NB4 (cell line): ENCODE results near the gene MTMR1.

Source experiments
- DNase-seq: peaks from one replicate; pipeline ENCODE4 v3.0.0; 2010; ENCODE audit warnings: low read depth
- H3K4me3 ChIP-seq: one replicate; pipeline ENCODE4 v1.5.1; 2011; ENCODE audit warnings: mild to moderate bottlenecking, low read depth, low read length, moderate library complexity
- CTCF ChIP-seq: IDR thresholded peaks from one replicate; pipeline ENCODE4 v1.5.1; 2012; ENCODE audit warnings: low read depth, low read length
- MAX ChIP-seq: IDR thresholded peaks from 2 replicates; pipeline ENCODE4 v1.6.1; 2011; ENCODE audit warnings: low read depth, low read length
- MYC ChIP-seq: IDR thresholded peaks from 2 replicates; pipeline ENCODE4 v1.6.1; 2011; ENCODE audit warnings: low read depth, low read length
- POLR2A ChIP-seq: IDR thresholded peaks from 2 replicates; pipeline ENCODE4 v1.6.1; 2011; ENCODE audit warnings: mild to moderate bottlenecking; ENCODE audit not compliant: insufficient read length; ENCODE audit errors: extremely low read depth

Gene MTMR1

GRCh38 chrX:150692296-150692695 is 900 bp upstream of the MTMR1 start:
- DNase-seq: no peak
- peak overlapping the region; percentile 74 for H3K4me3 ChIP-seq
- TF ChIP-seq MAX: no peak
- no peak for TF ChIP-seq MYC
- no peak for TF ChIP-seq POLR2A
- TF ChIP-seq CTCF: no peak

GRCh38 chrX:150693725-150694574 is 754 bp downstream of the MTMR1 start:
- H3K4me3 ChIP-seq: peak overlapping the region; percentile 47
- TF ChIP-seq MAX (no peak), CTCF (no peak), POLR2A (no peak), MYC (no peak)
- DNase-seq: peak; percentile 71

- TF ChIP-seq MYC (no peak), POLR2A (no peak), MAX (no peak), CTCF (no peak)
- no peak overlapping the region for H3K4me3 ChIP-seq
- peak; percentile 71 for DNase-seq
These were observed 1.7 kb downstream of the MTMR1 start for GRCh38 chrX:150694738-150695410.

- peak; percentile 25 for DNase-seq
- no peak for TF ChIP-seq POLR2A
- no peak for TF ChIP-seq MAX
- TF ChIP-seq CTCF: no peak
- no peak for TF ChIP-seq MYC
- H3K4me3 ChIP-seq: no peak overlapping the region
These were observed 3.1 kb downstream of the MTMR1 start for GRCh38 chrX:150696331-150696730.

GRCh38 chrX:150696866-150697265 is 3.7 kb downstream of the MTMR1 start:
- H3K4me3 ChIP-seq: no peak overlapping the region
- TF ChIP-seq CTCF (no peak), MYC (no peak), POLR2A (no peak), MAX (no peak)
- DNase-seq: no peak
